ENCODE data around the gene SLC38A7. TPM values are rescaled to one million over a fixed set of nuclear protein-coding genes. Genes with fewer than 3 reads are reported as not detected.

SLC38A7 gene
- total RNA-seq, 2 experiments from 2014 or later, result 5.5 to 12.0 TPM

- CTCF ChIA-PET (ENCODE audit: unreplicated experiment), result interaction anchor here (0.8 kb wide), 1 partner anchor 10 kb away, joined by 3 read pairs; no protein-coding TSS in a partner anchor
- no peaks in the 10 kb centered on the region for H3K9me2 ChIP-seq (ENCODE audit: insufficient read depth, low read length)
- no peak overlapping the region for H2AFZ ChIP-seq (ENCODE audit: low read length)
- peaks cover 9% of the 10 kb centered on the region for H3K4me1 ChIP-seq (ENCODE audit: insufficient read depth, low read length, poor library complexity, severe bottlenecking)
- BruUV-seq (replicated peaks), result no TSS peak
- intact Hi-C loops (cut with micrococcal nuclease; ENCODE audit: unreplicated experiment), result no loop called here
- H4K20me1 ChIP-seq (ENCODE audit: insufficient read depth, low read length), result no peaks in the 10 kb centered on the region
- no peaks in the 10 kb centered on the region for H3K36me3 ChIP-seq (ENCODE audit: insufficient read depth, low read length)
- no peak for TF ChIP-seq CTCF (conservative IDR thresholded peaks at IDR 0.05; ENCODE audit: low read length)
- TF ChIP-seq EZH2phosphoT487 (IDR thresholded peaks at IDR 0.05; ENCODE audit: borderline replicate concordance, low read depth, low read length), result no peak
- H3K27ac ChIP-seq (ENCODE audit: low read depth, low read length, poor library complexity, severe bottlenecking), result no peak overlapping the region
- H3K9me3 ChIP-seq (ENCODE audit: low read length), result no peaks in the 10 kb centered on the region
- POLR2A ChIA-PET, result interaction anchor here (0.5 kb wide), 1 partner anchor 81 kb away, joined by 4 read pairs; no protein-coding TSS in a partner anchor
- H3K79me2 ChIP-seq (ENCODE audit: insufficient read depth, low read depth, low read length), result no peaks in the 10 kb centered on the region
- DNase-seq (ENCODE audit: low spot score), result no peak
- no peak overlapping the region for H3K4me3 ChIP-seq (ENCODE audit: low read depth, low read length, poor library complexity, severe bottlenecking)
- no peak overlapping the region for H3K4me2 ChIP-seq (ENCODE audit: low read length)
These were observed 29.9 kb downstream of the SLC38A7 start for GRCh38 chr16:58654560-58655214.

GRCh38 chr16:58652741-58653140 is 31.8 kb downstream of the SLC38A7 start:
- no peaks in the 10 kb centered on the region for H3K9me3 ChIP-seq (ENCODE audit: low read length)
- H3K4me3 ChIP-seq (ENCODE audit: low read depth, low read length, poor library complexity, severe bottlenecking), result no peak overlapping the region
- peaks cover 9% of the 10 kb centered on the region for H3K4me1 ChIP-seq (ENCODE audit: insufficient read depth, low read length, poor library complexity, severe bottlenecking)
- no peak for DNase-seq (ENCODE audit: low spot score)
- POLR2A ChIA-PET, result interaction anchor here (0.9 to 1.2 kb wide), 3 partner anchors 10 to 135 kb away, joined by 3 to 5 read pairs (median 4); no protein-coding TSS in a partner anchor
- no peaks in the 10 kb centered on the region for H3K9me2 ChIP-seq (ENCODE audit: insufficient read depth, low read length)
- H2AFZ ChIP-seq (ENCODE audit: low read length), result no peak overlapping the region
- no peak overlapping the region for H3K4me2 ChIP-seq (ENCODE audit: low read length)
- TF ChIP-seq CTCF (conservative IDR thresholded peaks at IDR 0.05; ENCODE audit: low read length) (no peak), EZH2phosphoT487 (IDR thresholded peaks at IDR 0.05; ENCODE audit: borderline replicate concordance, low read depth, low read length) (no peak)
- no peaks in the 10 kb centered on the region for H3K36me3 ChIP-seq (ENCODE audit: insufficient read depth, low read length)
- H4K20me1 ChIP-seq (ENCODE audit: insufficient read depth, low read length), result no peaks in the 10 kb centered on the region
- intact Hi-C loops (cut with micrococcal nuclease; ENCODE audit: unreplicated experiment), result no loop called here
- no peak overlapping the region for H3K27ac ChIP-seq (ENCODE audit: low read depth, low read length, poor library complexity, severe bottlenecking)
- H3K79me2 ChIP-seq (ENCODE audit: insufficient read depth, low read depth, low read length), result no peaks in the 10 kb centered on the region
- CTCF ChIA-PET (ENCODE audit: unreplicated experiment), result no interaction called here
- no TSS peak for BruUV-seq (replicated peaks)

- H3K36me3 ChIP-seq (ENCODE audit: insufficient read depth, low read length), result no peaks in the 10 kb centered on the region
- no peaks in the 10 kb centered on the region for H3K79me2 ChIP-seq (ENCODE audit: insufficient read depth, low read depth, low read length)
- ChIA-PET POLR2A (interaction anchor here (0.7 to 1.2 kb wide), 3 partner anchors 11 to 686 kb away, joined by 3 to 5 read pairs (median 3); no protein-coding TSS in a partner anchor), CTCF (ENCODE audit: unreplicated experiment) (no interaction called here)
- H3K4me3 ChIP-seq (ENCODE audit: low read depth, low read length, poor library complexity, severe bottlenecking), result no peak overlapping the region
- intact Hi-C loops (cut with micrococcal nuclease; ENCODE audit: unreplicated experiment), result no loop called here
- no peak overlapping the region for H3K4me2 ChIP-seq (ENCODE audit: low read length)
- H2AFZ ChIP-seq (ENCODE audit: low read length), result no peak overlapping the region
- no peak for DNase-seq (ENCODE audit: low spot score)
- no TSS peak for BruUV-seq (replicated peaks)
- peaks cover 9% of the 10 kb centered on the region for H3K4me1 ChIP-seq (ENCODE audit: insufficient read depth, low read length, poor library complexity, severe bottlenecking)
- no peak overlapping the region for H3K27ac ChIP-seq (ENCODE audit: low read depth, low read length, poor library complexity, severe bottlenecking)
- TF ChIP-seq CTCF (conservative IDR thresholded peaks at IDR 0.05; ENCODE audit: low read length) (no peak), EZH2phosphoT487 (IDR thresholded peaks at IDR 0.05; ENCODE audit: borderline replicate concordance, low read depth, low read length) (no peak)
- H4K20me1 ChIP-seq (ENCODE audit: insufficient read depth, low read length), result no peaks in the 10 kb centered on the region
- no peaks in the 10 kb centered on the region for H3K9me3 ChIP-seq (ENCODE audit: low read length)
- H3K9me2 ChIP-seq (ENCODE audit: insufficient read depth, low read length), result no peaks in the 10 kb centered on the region
These were observed 32.6 kb downstream of the SLC38A7 start for GRCh38 chr16:58651965-58652348.
